Left forelimb (tissue), 1 donor: Measurements from ENCODE around the gene NTM.
A peak's percentile ranks its signal among the peaks of the same experiment; 100 is the strongest.
"Not testable (repeated sequence)": the region's sequence is repeated elsewhere in the genome, so short reads cannot be mapped to it uniquely, and the experiment has no call there.

Experiments
- DNase-seq: peaks from one replicate; pipeline ENCODE4 v3.0.0-alpha.2; 2018; ENCODE audit warnings: low spot score

NTM gene

DNA sequence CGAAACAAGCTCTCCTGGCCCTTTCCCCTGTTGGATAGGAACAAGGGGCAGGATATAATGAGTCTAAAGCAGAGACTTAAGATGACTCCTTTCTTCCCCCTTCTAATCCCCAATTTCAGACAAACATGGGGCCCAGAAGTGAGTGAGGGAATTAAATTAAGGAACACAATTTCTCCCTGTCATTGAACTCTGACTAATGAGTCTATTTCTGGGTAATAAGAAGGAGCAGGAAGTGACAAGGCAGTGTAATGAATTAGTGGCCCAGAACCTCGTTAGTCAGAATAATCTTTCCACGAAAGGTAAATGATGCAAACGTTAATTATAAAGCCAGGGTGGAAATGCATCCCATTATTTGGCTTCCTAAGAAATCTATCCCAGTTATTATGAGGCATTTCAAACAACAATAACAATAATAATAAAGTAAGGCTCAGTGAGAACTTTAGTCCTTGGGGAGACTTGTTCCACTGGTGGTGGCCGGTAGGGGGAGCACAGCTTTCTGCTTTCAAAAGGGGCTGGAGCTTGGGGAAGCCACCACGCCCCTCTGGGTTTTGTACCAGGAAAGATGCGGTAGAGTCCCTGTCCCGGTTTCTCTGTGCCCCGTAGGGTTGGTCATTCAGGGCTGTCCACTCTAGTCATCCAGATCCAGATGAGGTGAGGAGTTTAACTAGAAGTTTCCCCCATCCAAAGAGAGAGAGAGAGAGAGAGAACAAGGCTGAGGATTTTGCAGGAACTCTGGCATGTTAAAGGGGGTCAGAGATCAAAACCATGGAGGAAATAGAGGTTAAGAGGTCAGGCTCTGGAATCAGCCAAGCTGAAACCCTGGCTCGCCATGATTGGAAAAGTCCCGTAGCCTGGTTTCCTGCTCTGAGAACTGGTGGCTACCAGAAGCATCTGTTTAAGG lies 298.3 kb downstream of the NTM start:
- no peak for DNase-seq

DNA sequence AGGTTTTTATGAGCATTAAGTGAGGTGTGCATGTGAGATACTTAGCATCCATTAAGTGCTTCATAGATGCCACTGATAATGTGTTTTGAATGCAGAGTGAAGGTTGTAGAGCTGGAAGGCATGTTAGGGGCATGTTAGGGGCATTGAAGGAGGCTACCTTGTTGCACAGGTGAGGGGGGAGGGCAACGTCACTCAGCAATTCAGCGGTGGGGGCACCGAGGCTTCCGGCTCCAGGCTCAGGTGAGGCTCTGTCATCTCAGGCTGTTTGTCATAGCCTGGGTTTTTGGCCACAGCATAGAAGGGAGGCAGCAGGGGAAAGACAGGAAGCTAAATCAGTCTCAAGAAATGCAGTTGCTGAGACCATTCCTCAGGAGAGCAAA lies 299.0 kb downstream of the NTM start:
- DNase-seq: no peak

DNA sequence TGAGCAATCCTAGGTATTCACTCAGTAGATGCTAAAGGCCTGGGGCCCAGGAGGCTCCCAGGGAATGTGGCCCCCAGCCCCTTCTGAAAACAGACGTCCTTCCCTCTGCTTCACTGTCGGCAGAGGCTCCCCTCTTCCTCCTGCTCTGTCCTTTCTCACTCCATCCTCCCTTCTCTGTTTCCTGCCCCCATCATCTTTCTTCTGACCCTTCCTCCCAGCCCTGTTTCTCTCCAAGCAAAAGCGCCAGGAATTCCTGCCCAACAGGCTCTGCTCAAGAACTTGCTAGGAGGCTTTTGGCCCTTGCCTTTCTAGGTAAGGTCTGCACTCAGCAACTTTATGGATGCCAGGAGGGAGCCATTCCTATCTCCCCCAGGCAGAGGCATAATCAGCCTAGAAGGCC lies 300.5 kb downstream of the NTM start:
- no peak for DNase-seq

DNA sequence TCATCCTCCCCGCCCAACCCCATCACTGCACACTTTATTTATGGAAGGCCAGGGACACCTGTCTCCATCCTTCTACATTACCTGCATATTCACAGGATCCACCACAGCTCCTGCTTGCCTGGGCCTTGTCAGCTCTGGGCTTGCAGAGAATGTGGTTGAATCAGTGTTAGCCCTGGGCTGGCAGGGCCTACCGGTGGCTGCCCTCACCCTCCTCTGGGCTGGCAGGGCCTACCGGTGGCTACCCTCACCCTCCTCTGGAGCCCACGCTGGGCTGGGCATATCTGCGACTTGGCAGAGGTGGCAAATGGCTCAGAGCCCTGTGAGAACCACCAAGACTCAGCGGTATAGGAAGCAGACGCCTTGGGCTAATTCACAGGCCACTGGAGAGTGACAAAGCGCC lies 300.9 kb downstream of the NTM start:
- no peak for DNase-seq

DNA sequence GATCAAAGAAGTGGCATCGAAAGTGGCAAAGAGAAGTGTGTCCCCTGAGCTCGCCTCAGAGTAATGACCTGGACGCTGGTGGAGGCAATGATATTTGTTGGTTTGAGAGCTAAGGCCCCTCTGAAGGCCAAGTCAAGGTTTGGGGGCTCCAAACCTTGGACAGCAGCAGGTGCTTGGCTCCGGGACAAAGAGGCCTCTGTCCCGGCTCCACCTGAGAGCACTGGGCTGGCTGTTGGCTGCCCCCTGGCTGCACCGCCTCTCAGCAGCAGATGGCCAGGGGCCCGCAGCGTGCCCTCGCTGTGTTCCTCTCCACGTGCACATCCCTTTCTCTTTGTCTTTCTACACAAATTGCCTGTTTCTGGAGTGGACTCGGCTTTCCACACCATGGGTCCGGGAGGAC lies 301.3 kb downstream of the NTM start:
- no peak for DNase-seq

DNA sequence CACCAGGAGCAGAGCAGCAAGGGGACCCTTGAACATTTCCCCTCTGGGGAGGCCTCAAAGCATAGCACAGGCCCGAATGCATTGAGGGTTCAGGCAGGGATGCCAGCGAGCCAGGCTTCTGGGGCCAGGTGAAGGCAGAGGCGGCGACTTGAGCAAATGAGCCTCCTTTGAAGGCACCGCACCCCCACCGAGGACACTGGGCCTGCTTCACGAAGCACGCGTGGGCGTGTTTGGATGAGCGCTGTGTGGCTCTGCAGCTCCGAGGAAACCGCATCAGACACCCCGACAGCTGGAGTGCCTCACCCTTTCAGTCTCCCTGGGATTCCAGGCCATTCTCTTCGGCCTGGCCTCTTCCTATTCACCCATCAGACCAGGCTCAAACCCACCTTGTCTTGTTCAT lies 301.8 kb downstream of the NTM start:
- DNase-seq: no peak

DNA sequence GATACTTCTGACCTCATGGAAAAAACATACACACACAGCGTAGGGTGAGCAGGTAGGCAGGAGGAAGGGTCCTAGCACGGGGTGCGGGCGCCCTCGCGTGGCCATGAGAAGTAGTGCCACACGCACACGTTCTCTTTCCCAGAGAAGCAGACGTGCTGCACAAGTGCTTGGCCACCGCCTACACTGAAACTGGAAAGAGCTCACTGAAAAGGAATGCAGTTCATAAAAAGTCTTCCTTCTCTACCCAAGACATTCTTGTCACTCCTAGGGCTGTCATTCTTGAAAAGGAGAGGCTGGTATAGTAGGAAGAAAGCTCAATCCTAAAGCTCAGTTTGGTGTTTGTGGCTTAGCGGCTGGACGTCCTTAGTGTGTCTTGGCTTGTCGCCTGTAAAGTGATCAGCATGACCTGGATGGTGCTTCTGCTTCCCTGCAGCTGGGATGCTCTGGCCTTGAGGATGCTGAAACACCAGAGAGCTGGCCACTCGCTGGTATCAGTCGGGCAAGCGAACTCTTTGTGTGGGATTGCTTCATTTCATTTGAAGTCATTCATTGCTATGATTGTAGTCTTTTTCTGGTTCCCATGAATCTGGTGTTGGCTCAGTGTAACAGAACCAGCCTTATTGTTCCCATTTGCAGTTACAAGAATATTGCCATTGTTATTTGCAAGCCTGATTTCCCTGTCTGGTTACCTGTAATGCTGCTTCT lies 303.8 kb downstream of the NTM start:
- DNase-seq: peak; percentile 89

DNA sequence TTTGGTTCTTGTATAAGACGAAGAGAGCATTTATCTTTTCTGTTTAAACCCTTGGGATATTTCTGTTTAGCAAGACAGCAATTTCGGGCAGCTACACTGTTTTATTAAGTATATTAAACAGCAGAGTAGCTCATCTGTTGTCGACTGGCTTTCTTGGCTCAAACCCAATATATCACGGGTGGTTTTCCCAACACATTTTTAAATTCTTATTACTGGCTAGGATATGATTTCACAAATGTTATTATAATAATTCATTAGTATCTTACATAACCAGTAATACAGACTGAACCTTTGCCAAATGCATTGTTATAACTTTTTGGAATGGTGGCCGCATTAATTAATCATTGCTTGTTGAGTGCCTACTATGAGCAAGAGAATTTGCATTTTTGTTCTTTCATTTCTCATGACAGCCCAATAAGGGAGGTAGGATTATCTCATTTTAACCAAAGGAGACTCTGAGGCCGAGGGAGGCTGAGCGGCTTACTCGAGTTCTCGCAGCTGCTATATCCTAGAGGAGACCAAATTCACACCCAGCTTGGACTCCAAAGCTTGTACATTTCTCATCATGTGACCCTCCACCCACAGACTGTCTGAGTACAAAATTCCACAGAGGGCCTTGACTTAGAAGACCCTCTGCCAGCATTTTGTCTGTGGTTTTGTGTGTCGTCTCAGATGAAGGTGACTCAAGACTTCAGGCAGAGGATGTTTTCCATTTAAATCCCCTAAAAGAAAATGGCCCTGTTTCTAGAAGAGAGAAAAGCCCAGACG lies 304.9 kb downstream of the NTM start:
- DNase-seq: no peak

DNA sequence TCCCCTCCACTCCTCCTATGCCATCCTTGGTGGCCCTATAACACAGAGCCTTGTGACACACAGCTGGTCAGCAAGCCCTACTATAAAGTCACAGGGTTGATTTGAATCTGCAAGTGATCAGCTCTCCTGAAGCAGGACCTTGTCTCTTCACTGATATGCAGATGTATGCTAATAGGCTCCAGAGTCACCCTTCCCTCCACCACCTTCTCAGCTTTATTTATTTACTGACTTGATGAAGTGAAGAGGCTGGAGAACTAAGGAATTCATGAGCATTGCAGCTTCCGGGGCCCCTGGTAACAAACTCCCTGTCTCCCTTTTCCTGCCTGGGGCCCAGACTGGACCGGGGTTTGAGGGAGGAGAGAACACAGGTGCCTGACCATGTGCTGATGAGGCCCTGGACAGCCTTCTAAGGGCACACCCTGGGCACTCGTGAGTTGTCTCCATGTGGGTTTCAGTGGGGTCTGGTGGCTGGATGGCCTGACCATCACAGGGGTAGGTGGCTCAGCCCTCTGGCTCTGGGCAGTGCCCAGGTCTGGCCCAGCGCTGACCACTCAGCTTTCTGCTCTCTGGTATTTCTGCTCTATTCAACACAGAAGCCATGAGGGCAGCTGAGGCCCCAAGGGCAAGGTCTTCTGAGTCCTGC lies 307.5 kb downstream of the NTM start:
- no peak for DNase-seq

DNA sequence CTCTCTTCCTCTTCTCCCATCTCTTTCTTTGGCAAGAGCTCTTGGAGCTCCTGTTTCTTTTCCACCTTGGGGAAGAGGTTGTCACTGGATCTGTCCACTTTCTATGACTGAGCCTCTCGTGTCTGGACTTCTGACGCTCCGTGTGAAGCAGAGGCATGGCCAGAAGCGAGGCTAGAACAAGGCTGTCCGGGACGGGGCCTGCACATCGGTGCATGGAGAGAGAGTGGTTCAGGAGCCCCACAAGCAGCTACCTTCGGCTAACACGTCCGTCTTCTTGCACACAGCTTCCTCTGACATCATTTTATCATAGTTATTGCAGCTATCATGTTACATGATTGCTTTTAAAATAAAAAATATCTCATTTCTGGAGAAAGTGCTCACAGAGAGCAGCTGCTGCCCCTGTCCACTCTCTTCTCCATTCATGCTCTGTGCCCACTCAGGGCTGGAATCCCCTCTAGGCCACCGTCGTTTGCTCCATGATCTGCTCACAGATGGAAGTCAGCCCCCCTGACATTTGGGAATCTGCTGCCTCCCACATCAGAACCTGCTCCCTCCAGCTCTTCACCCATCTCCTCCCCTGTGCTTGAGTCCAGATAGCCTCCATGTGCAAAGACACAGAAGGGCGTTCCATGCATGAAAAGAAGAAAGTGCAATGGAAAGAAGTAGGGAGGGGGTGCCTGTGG lies 308.4 kb downstream of the NTM start:
- no peak for DNase-seq

DNA sequence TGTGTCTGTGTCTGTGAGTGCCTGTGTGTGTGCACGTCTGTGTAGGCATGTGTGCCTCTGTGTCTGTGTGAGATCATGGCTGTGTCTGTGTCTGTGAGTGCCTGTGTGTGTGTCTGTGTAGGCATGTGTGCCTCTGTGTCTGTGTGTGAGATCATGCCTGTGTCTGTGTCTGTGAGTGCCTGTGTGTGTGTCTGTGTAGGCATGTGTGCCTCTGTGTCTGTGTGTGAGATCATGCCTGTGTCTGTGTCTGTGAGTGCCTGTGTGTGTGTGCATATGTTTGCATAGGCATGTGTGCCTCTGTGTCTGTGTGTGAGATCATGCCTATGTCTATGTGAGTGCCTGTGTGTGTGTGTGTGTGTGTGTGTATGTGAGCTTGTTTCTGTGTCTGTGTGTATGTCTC lies 310.0 kb downstream of the NTM start:
- not testable (repeated sequence) for DNase-seq

DNA sequence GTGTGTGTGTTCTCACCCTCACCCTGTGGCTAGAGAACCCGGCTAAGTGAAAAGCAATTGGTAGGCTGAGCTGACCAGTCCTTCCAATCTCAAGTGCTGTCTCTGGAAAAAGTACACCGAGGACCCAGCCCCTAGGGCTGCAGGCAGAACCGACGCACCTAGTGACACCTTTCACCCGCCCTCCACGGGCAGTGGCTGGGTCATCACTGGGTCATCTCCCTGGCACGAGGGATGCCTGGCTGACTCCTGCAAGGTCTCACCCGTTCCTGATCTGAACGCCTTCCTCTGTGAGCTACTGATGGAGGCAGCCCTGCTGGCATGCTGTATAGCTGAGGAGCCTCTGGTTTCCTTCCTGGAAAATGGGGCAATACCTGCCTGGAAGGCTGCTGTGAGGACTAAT lies 311.5 kb downstream of the NTM start:
- DNase-seq: peak; percentile 52

DNA sequence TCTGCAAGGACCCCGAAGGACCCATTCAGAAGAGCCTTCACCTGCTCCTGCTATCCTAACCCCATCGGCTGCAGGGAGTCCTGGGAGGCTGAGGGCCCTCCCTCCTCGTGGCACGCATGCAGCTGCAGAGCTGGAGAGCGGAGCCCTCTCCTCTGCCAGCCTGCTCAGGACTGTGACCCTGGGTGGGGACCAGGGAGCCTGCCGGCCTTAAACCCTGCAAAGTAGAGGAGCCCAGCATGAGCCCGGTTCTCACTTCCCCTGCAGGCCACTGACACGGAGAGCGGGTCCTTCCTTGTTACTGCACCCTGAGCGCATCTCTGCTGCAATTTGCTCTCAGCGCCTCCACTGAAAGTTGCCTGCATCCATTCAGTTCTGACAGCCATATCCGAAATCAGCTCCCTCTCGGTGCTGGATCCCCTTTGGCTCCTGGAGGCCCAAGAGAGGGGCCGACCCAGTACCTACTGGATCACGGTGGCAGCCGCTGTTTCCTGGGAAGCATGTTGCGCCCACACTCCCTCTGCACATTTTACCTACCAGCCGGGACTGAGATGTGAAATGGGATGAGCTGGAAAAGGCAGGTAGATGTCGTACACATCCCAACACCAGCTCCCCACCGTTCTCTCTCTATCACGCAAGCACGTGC lies 312.1 kb downstream of the NTM start:
- DNase-seq: no peak

DNA sequence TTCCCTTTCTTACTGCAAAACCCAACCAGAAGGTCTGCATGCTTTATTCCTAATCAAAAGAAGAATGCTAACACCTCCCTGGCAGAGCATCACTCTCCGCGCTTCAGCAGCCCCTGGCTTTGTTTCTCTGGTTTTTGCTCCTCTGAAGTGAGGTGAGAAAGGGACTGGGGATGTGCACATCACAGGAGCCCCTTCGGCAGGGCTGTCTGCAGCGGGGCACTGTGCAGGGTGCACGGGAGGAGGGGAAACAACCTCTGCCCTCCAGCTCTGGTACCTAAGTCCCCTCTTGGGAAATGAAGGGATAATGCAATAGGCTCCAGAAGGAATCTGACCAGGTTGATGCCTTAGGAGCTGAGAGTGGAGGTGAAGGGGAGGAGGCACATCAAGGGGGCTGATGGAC lies 312.7 kb downstream of the NTM start:
- DNase-seq: no peak

DNA sequence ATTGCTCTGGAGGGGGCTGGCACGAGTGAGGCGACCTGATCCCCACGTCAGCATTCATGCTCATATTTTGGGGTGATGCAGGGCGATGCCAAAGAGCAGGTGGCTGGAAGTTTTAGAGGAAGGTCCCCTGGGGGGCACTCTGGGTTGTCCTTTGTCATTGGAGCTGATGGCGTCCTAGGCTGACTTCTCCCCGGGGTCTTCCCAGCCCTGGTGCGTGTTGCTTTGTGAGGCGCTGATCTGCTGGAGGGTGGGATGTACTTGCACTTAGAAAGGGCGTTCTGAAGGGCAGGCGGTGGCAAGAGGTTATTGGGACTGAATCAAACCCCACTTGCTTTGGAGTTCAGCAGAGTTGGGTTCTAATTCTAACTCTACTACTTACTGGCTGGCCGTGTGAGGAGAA lies 313.3 kb downstream of the NTM start:
- DNase-seq: no peak

DNA sequence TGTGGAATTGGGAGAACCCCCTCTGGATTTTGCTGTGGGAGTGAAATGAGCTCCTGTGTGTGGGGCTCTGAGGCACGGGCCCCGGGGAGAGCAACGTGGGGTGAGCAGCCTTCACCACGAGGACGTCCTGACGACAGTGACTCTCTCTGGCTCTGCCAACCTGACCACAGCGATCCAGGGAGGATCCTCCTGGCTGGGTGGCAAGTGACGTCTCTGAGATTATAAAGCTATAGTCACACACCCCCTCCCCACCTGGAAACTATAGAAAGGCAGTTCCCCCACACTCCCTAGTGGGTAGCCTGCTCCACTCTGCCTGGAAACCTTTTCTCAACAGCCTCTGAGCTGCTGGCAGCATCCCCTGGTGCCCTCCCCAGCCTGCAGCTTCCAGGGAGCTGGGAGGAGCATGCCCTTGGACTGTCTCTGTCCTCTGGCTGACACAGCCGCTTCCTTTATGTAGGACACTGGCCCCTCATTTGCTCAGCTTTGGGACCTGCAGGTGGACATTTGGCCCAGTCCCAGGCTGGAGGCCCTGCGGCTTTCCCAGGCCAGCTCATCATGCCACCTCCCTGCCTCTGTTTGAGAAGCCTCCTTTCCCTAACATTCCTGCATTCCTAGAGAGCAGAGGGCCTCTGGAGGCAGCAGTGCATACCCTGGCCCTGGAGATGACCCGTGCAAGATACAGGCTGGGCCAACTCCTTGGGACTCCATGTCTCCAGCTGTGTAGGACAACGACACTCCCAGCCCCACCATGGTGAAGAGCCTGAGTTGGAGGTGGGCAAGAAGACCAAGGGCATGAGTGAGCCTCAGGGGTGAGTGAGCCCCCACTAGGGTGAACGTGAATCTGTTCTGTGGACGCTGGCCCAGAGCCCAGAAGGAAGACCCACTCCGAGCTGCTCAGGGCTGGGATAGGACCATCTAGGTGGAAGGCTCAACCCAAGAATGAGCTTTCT lies 314.0 kb downstream of the NTM start:
- no peak for DNase-seq

DNA sequence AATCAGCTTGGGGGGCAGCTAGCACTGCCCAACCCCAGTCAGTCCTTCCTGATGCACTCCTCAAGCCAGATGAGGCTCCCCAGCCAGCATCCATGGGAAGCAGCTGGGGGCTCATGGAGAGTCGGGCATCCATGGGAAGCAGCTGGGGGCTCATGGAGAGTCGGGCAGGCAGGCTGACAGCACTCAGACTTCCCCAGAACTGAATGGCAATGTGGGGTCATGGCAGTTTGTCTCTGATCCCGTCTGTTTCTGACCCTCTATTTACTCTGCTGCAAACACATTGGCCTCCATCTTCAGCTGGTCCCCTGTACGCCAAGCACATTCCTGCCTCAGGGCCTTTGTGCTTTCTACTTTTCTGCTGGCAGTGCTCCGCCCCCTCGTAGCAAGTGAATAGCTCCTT lies 314.8 kb downstream of the NTM start:
- no peak for DNase-seq

DNA sequence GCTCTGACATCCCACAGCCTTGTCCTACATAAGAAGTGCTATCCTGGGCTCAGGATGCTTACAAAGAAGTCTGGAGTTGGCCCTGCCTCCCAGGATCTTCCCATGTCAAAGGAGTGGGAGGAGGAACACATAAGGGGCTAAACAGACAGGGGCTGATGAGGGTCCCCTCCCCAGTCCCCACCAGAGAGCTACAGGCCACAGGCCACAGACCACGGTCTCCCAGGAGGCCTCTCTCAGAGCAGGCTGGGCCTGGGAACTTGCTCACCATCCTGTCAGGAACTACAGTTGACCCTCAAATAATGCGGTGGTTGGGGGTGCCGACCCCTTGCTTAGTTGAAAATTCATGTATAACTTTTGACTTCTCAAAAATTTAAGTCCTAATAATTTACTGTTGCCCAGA lies 315.5 kb downstream of the NTM start:
- peak; percentile 57 for DNase-seq

DNA sequence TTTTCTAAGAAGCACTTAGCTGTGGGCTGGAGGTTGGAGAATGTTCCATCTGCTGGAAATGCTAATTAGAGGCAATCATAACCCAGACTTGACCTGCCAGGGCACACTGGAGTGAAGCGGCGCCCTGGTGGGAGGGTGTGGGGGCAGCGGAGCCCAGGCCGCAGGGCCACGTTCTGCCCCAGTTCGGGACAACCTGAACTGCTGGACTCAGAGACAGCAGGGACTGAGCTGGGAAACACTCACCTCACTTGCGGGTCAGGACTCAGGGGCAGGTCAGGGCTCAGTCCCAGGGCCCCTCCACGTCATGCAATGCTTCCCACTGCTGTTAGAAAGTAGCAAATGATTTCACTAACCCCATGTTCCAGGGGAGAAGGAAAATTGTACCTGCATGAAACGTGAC lies 316.4 kb downstream of the NTM start:
- DNase-seq: no peak
